GM10266 (cell line): ENCODE data around the gene MS4A15.
"Not testable (repeated sequence)": the region's sequence is repeated elsewhere in the genome, so short reads cannot be mapped to it uniquely, and the experiment has no call there.

Source experiments
- DNase-seq: peaks from one replicate; pipeline ENCODE4 v3.0.0; 2012; ENCODE audit errors: extremely low spot score
- CTCF ChIP-seq: IDR thresholded peaks from 2 replicates; pipeline ENCODE4 v1.5.1; 2012; ENCODE audit warnings: mild to moderate bottlenecking, low read depth; ENCODE audit not compliant: control insufficient read depth, insufficient read depth; ENCODE audit errors: missing control alignments

Gene MS4A15

GRCh38 chr11:60756307-60757032 is at the start of gene MS4A15:
Gene MS4A15, plus strand, starts transcription at chr11:60756867. Its CDS starts 6,867 bp downstream, at chr11:60763734.
- peak; percentile 53 for DNase-seq
- peak; percentile 39 for TF ChIP-seq CTCF

- no peak for DNase-seq
- no peak for TF ChIP-seq CTCF
These were observed 49.7 kb upstream of the MS4A15 start for GRCh38 chr11:60706931-60707330.

GRCh38 chr11:60710482-60710881 is 46.2 kb upstream of the MS4A15 start:
- no peak for TF ChIP-seq CTCF
- DNase-seq, result no peak

- no peak for TF ChIP-seq CTCF
- no peak for DNase-seq
These were observed 45.4 kb upstream of the MS4A15 start for GRCh38 chr11:60711276-60711675.

GRCh38 chr11:60713423-60713822 is 43.2 kb upstream of the MS4A15 start:
- DNase-seq, result not testable (repeated sequence)

- no peak for TF ChIP-seq CTCF
- DNase-seq, result no peak
These were observed 38.7 kb upstream of the MS4A15 start for GRCh38 chr11:60717956-60718355.

- TF ChIP-seq CTCF, result no peak
- no peak for DNase-seq
These were observed 37.9 kb upstream of the MS4A15 start for GRCh38 chr11:60718524-60719316.
